Neural cell (in vitro differentiated cells): ENCODE measurements around the gene ASPSCR1.

Source experiments
- CTCF ChIP-seq: fragments of 450-650 bp; IDR thresholded peaks from 2 replicates; pipeline ENCODE4 v1.5.1; 2014; ENCODE audit warnings: antibody characterized with exemption, mild to moderate bottlenecking, moderate library complexity; ENCODE audit not compliant: poor library complexity, severe bottlenecking
- EP300 ChIP-seq: fragments of 450-650 bp; conservative IDR thresholded peaks from 2 replicates; pipeline ENCODE4 v1.6.1; 2014; ENCODE audit warnings: antibody characterized with exemption, mild to moderate bottlenecking, moderate library complexity; ENCODE audit not compliant: poor library complexity, severe bottlenecking
- EZH2 ChIP-seq: fragments of 200-600, 300-800 bp; shearing (Covaris generic), sonication (generic); IDR thresholded peaks from 2 replicates; pipeline ENCODE4 v1.6.1; 2014; ENCODE audit warnings: antibody characterized with exemption, low read length, borderline replicate concordance, mild to moderate bottlenecking; ENCODE audit not compliant: insufficient read depth, poor library complexity, severe bottlenecking
- MXI1 ChIP-seq: fragments of 450-650 bp; conservative IDR thresholded peaks from 2 replicates; pipeline ENCODE4 v1.6.1; 2014; ENCODE audit warnings: antibody characterized with exemption, mild to moderate bottlenecking; ENCODE audit not compliant: poor library complexity, severe bottlenecking
- POLR2AphosphoS5 ChIP-seq: IDR thresholded peaks from 2 replicates; pipeline ENCODE4 v1.6.1; 2012
- RAD21 ChIP-seq: fragments of 450-650 bp; conservative IDR thresholded peaks from 2 replicates; pipeline ENCODE4 v1.6.1; 2014; ENCODE audit warnings: antibody characterized with exemption, mild to moderate bottlenecking, moderate library complexity
- REST ChIP-seq: IDR thresholded peaks from 2 replicates; pipeline ENCODE4 v1.6.1; 2012; ENCODE audit warnings: borderline replicate concordance
- SMC3 ChIP-seq: fragments of 450-650 bp; conservative IDR thresholded peaks from 2 replicates; pipeline ENCODE4 v1.6.1; 2014; ENCODE audit warnings: antibody characterized with exemption, mild to moderate bottlenecking, moderate library complexity; ENCODE audit not compliant: poor library complexity
- TAF1 ChIP-seq: IDR thresholded peaks from 2 replicates; pipeline ENCODE4 v1.6.1; 2012; ENCODE audit warnings: low read depth

- TF ChIP-seq CTCF (no peak), REST (no peak), EZH2 (no peak), POLR2AphosphoS5 (no peak), TAF1 (no peak), EP300 (no peak), RAD21 (no peak), SMC3 (no peak), MXI1 (no peak)
Measured at GRCh38 chr17:81928544-81929252, 48.7 kb upstream of the ASPSCR1 start.
